B cell (primary cell): ENCODE data around the gene SPPL2B. TPM values are rescaled to one million over a fixed set of nuclear protein-coding genes. Genes with fewer than 3 reads are reported as not detected.
A peak's percentile ranks its signal among the peaks of the same experiment; 100 is the strongest.

Experiments used
- ATAC-seq: fragments of 200-7000 bp; cut with Tn5 transposase; one replicate; pipeline ENCODE4 v1.10.0; 2021; ENCODE audit warnings: low read depth, mild to moderate bottlenecking, moderate number of reproducible peaks, moderate library complexity
- CTCF ChIA-PET: fragments of 350-600 bp; sonication (Branson Sonifier 250); formaldehyde crosslinking; loops from one replicate; lab custom pipeline; 2021; ENCODE audit warnings: antibody characterized with exemption, inconsistent platforms; lab: Charles Lee
- POLR2A ChIA-PET: fragments of 350-600 bp; sonication (Branson Sonifier 250); formaldehyde crosslinking; loops from one replicate; lab custom pipeline; 2021; ENCODE audit warnings: antibody characterized with exemption; lab: Charles Lee
- DNase-seq: peaks from one replicate; pipeline ENCODE4 v3.0.0; 2013
- H2AFZ ChIP-seq: 2 replicates; pipeline ENCODE4 v1.6.1; 2012; ENCODE audit warnings: mild to moderate bottlenecking, low read depth, low read length; ENCODE audit not compliant: insufficient read depth, poor library complexity, severe bottlenecking
- H3K27ac ChIP-seq, 2 donors: 1 replicate in 1 of 2; 2 replicates in 1 of 2; pipeline ENCODE4 v1.5.1; 2012 to 2013; ENCODE audit warnings: low read length in 2 of 2, mild to moderate bottlenecking in 2 of 2, moderate library complexity in 1 of 2
- H3K27me3 ChIP-seq, 4 experiments: fragments of 200-600 bp in 1 of 4; sonication (generic) in 1 of 4; replicated peaks in 1 of 4; 1 replicate in 2 of 4; 2 replicates in 2 of 4; pipeline versions ENCODE4 v1.6.1 to v1.7.0; 2013 to 2016; ENCODE audit warnings: low read length in 3 of 4, mild to moderate bottlenecking in 2 of 4, mixed read lengths in 1 of 4, moderate library complexity in 1 of 4; ENCODE audit not compliant: insufficient read depth in 4 of 4, control insufficient read depth in 3 of 4; ENCODE audit errors: control extremely low read depth in 1 of 4
- H3K36me3 ChIP-seq, 2 experiments: replicated peaks in 1 of 2; 1 replicate in 1 of 2; 2 replicates in 1 of 2; pipeline versions ENCODE4 v1.6.1 to v1.7.1; 2013; ENCODE audit warnings: low read length in 1 of 2; ENCODE audit not compliant: insufficient read depth in 2 of 2, control insufficient read depth in 1 of 2; ENCODE audit errors: control extremely low read depth in 1 of 2, extremely low read depth in 1 of 2
- H3K4me1 ChIP-seq, 2 donors: fragments of 200-600 bp in 1 of 2; sonication (generic) in 1 of 2; 1 replicate in 1 of 2; 2 replicates in 1 of 2; pipeline versions ENCODE4 v1.5.1 to v1.6.1; 2013 to 2017; ENCODE audit warnings: low read length in 2 of 2; ENCODE audit not compliant: control insufficient read depth in 2 of 2, insufficient read depth in 2 of 2
- H3K4me2 ChIP-seq: replicated peaks from 2 replicates; pipeline ENCODE3; 2012; ENCODE audit warnings: mild to moderate bottlenecking, low read depth, low read length; ENCODE audit not compliant: poor library complexity, severe bottlenecking
- H3K4me3 ChIP-seq, 5 experiments: fragments of 200-600 bp in 1 of 5; sonication (generic) in 1 of 5; 1 replicate in 3 of 5; 2 replicates in 2 of 5; pipeline versions ENCODE4 v1.5.1 to v1.7.0; 2011 to 2016; ENCODE audit warnings: low read length in 4 of 5, mild to moderate bottlenecking in 4 of 5, low read depth in 2 of 5, control low read depth in 1 of 5, moderate library complexity in 1 of 5; ENCODE audit not compliant: insufficient read depth in 1 of 5; ENCODE audit errors: control extremely low read depth in 1 of 5, extremely low read depth in 1 of 5
- H3K79me2 ChIP-seq: fragments of 200-600 bp; sonication (generic); one replicate; pipeline ENCODE4 v1.6.0; 2016; ENCODE audit warnings: low read length; ENCODE audit not compliant: control insufficient read depth, insufficient read depth
- H3K9ac ChIP-seq: fragments of 200-600 bp; sonication (generic); 2 replicates; pipeline ENCODE4 v1.6.1; 2017; ENCODE audit warnings: mild to moderate bottlenecking, low read length, moderate library complexity
- H3K9me3 ChIP-seq, 3 donors: one replicate each; pipeline versions ENCODE4 v1.6.1 to v1.7.1; 2013; ENCODE audit warnings: low read length in 2 of 3; ENCODE audit not compliant: control insufficient read depth in 2 of 3, insufficient read depth in 1 of 3; ENCODE audit errors: control extremely low read depth in 1 of 3
- H4K20me1 ChIP-seq: 2 replicates; pipeline ENCODE4 v1.6.0; 2012; ENCODE audit warnings: mild to moderate bottlenecking, low read length; ENCODE audit not compliant: insufficient read depth, control insufficient read depth, poor library complexity, severe bottlenecking
- H3K27ac Mint-ChIP-seq: one replicate; pipeline ENCODE4 v1.8.0; 2021; ENCODE audit warnings: mixed read lengths
- H3K27me3 Mint-ChIP-seq: one replicate; pipeline ENCODE4 v1.8.0; 2021; ENCODE audit warnings: mixed read lengths
- H3K4me1 Mint-ChIP-seq: one replicate; pipeline ENCODE4 v1.8.0; 2021; ENCODE audit warnings: mixed read lengths
- H3K4me3 Mint-ChIP-seq: one replicate; pipeline ENCODE4 v1.8.0; 2021; ENCODE audit warnings: mixed read lengths
- H3K9me3 Mint-ChIP-seq: one replicate; pipeline ENCODE4 v1.8.0; 2022; ENCODE audit warnings: mixed read lengths; ENCODE audit not compliant: insufficient read depth
- EZH2 ChIP-seq: IDR thresholded peaks from 2 replicates; pipeline ENCODE4 v1.6.1; 2012; ENCODE audit warnings: borderline replicate concordance, low read depth, mild to moderate bottlenecking, moderate library complexity, low read length; ENCODE audit not compliant: insufficient read depth, poor library complexity, severe bottlenecking
- WGBS: methylation state at CpG from one replicate; pipeline ENCODE4 v1.1.5; 2013; ENCODE audit warnings: missing lambda C conversion rate; ENCODE audit not compliant: insufficient coverage; 5-methylcytosine and 5-hydroxymethylcytosine counted together
- intact Hi-C: fragments of 100-400 bp; cut with micrococcal nuclease; formaldehyde crosslinking; loops from one replicate; pipeline ENCODE4 v1.10.0; 2022
- polyA plus RNA-seq: library from polyadenylated mRNA; depleted of rRNA; stranded (reverse); fragments of >200 nt; gene quantifications from 2 replicates; pipeline ENCODE4 v1.2.3, GENCODE V29; 2012
- total RNA-seq, 2 donors: library from RNA; stranded (reverse); fragments of 120-200 nt in 1 of 2; gene quantifications; 1 replicate in 1 of 2; 2 replicates in 1 of 2; pipeline versions ENCODE4 v1.2.3 to v1.2.4, GENCODE V29; 2013 to 2022
- TF ChIP-seq, protein P1 (sequence below): fragments of 200-600 bp; IDR thresholded peaks from one replicate; pipeline ENCODE4 v1.8.0; 2022; ENCODE audit warnings: antibody characterized with exemption, mild to moderate bottlenecking

The SPPL2B gene
- total and polyA plus RNA-seq, 2 donors (not counting 1 experiment from before 2014, with no cell fraction given) = 415 to 479 TPM

GRCh38 chr19:2305452-2306280, 22.8 kb upstream of the SPPL2B start:
- peaks cover 2% of the 10 kb centered on the region for H3K9me3 Mint-ChIP-seq
- no peak overlapping the region for H3K4me2 ChIP-seq
- H3K4me1 ChIP-seq = peaks cover 48 to 57% of the 10 kb centered on the region in 2 donors
- 60% methylated on average over 9 of the region's 19 CpGs for WGBS
- peaks cover 32% of the 10 kb centered on the region for H3K79me2 ChIP-seq
- no peaks in the 10 kb centered on the region for H3K36me3 ChIP-seq
- no peak overlapping the region for H3K9ac ChIP-seq
- no peak for ATAC-seq
- H4K20me1 ChIP-seq = peaks cover 4% of the 10 kb centered on the region
- intact Hi-C loops = no loop called here
- H2AFZ ChIP-seq = no peak overlapping the region
- TF ChIP-seq EZH2 = no peak
- TF ChIP-seq, protein P1, sequence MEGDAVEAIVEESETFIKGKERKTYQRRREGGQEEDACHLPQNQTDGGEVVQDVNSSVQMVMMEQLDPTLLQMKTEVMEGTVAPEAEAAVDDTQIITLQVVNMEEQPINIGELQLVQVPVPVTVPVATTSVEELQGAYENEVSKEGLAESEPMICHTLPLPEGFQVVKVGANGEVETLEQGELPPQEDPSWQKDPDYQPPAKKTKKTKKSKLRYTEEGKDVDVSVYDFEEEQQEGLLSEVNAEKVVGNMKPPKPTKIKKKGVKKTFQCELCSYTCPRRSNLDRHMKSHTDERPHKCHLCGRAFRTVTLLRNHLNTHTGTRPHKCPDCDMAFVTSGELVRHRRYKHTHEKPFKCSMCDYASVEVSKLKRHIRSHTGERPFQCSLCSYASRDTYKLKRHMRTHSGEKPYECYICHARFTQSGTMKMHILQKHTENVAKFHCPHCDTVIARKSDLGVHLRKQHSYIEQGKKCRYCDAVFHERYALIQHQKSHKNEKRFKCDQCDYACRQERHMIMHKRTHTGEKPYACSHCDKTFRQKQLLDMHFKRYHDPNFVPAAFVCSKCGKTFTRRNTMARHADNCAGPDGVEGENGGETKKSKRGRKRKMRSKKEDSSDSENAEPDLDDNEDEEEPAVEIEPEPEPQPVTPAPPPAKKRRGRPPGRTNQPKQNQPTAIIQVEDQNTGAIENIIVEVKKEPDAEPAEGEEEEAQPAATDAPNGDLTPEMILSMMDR = no peak
- ChIA-PET CTCF (interaction anchor here (0.6 to 1.7 kb wide), 6 partner anchors 9 to 83 kb away, joined by 3 to 5 read pairs (median 4); no protein-coding TSS in a partner anchor), POLR2A (interaction anchor here (0.6 to 3.8 kb wide), 5 partner anchors 11 to 85 kb away, joined by 3 to 14 read pairs (median 5); no protein-coding TSS in a partner anchor)
- DNase-seq = no peak
- peaks cover 12% of the 10 kb centered on the region for H3K27me3 Mint-ChIP-seq
- H3K4me3 Mint-ChIP-seq = no peak overlapping the region
- peaks cover 0 to 21% (median 0%) of the 10 kb centered on the region in 3 donors for H3K9me3 ChIP-seq
- H3K4me3 ChIP-seq = no peak overlapping the region
- peaks cover 48% of the 10 kb centered on the region for H3K4me1 Mint-ChIP-seq
- peak overlapping the region; percentile 72 for H3K27ac Mint-ChIP-seq
- H3K27me3 ChIP-seq = peaks cover 0 to 43% (median 16%) of the 10 kb centered on the region in 4 experiments
- H3K27ac ChIP-seq = no peak overlapping the region
